Jurkat, Clone E6-1 (cell line): ENCODE results near the gene MICAL1. TPM values are rescaled to one million over a fixed set of nuclear protein-coding genes. Genes with fewer than 3 reads are reported as not detected.

Source experiments
- DNase-seq: peaks from one replicate; pipeline ENCODE4 v3.0.0-alpha.2; 2011; ENCODE audit warnings: low read depth, low spot score
- H3K4me3 ChIP-seq: 2 replicates; pipeline ENCODE4 v1.5.1; 2011; ENCODE audit warnings: mild to moderate bottlenecking, low read length, control low read depth, moderate library complexity
- polyA plus RNA-seq: library from polyadenylated mRNA; unstranded; fragments of >200 nt; gene quantifications from one replicate; pipeline ENCODE4 v1.2.1, GENCODE V29; 2012; ENCODE audit warnings: missing spikeins; ENCODE audit not compliant: insufficient read length, insufficient read depth

The MICAL1 gene, protein sequence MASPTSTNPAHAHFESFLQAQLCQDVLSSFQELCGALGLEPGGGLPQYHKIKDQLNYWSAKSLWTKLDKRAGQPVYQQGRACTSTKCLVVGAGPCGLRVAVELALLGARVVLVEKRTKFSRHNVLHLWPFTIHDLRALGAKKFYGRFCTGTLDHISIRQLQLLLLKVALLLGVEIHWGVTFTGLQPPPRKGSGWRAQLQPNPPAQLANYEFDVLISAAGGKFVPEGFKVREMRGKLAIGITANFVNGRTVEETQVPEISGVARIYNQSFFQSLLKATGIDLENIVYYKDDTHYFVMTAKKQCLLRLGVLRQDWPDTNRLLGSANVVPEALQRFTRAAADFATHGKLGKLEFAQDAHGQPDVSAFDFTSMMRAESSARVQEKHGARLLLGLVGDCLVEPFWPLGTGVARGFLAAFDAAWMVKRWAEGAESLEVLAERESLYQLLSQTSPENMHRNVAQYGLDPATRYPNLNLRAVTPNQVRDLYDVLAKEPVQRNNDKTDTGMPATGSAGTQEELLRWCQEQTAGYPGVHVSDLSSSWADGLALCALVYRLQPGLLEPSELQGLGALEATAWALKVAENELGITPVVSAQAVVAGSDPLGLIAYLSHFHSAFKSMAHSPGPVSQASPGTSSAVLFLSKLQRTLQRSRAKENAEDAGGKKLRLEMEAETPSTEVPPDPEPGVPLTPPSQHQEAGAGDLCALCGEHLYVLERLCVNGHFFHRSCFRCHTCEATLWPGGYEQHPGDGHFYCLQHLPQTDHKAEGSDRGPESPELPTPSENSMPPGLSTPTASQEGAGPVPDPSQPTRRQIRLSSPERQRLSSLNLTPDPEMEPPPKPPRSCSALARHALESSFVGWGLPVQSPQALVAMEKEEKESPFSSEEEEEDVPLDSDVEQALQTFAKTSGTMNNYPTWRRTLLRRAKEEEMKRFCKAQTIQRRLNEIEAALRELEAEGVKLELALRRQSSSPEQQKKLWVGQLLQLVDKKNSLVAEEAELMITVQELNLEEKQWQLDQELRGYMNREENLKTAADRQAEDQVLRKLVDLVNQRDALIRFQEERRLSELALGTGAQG
- polyA plus RNA-seq, result 103 TPM

DNA sequence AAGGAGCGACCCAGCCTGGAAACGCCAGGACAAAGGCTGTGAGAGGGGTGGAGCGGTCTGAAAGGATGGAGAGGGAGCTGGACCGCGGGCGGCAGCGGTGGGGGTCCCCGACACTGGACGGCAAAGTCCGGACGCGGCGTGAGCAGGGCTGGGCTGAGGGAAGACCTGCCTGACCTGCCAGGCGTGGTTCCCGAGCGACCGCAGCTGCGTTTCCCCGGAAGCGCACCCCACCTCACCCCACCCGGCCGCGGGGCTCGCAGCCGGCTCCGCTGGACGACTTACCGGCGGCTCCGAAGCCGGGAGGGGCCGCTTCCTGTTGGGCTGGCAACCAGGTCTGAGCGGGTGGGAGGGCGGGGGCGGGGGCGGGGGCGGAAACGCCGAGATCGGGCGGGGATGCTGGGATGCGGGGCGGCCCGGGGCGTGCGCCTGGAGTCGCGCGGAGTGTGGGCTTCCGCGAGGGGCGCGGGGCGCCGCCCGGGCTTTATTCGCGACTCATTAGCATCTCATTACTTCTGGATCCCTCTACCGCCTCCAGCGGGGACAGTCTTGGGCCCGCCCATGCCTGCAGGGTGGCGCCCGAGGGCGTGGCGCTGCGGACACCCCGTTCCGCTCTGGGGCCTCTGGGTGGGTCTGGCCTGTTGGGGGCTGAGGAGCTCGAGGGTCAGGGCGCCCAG is at the start of gene MICAL1:
Gene MICAL1, minus strand, starts transcription at position 336 of the 674 bp plus-strand sequence. CDS start 1,576 bp downstream, outside the sequence.
- H3K4me3 ChIP-seq, result peak within 1 kb of the TSS; percentile 90
- DNase-seq, result peak; percentile 60

DNA sequence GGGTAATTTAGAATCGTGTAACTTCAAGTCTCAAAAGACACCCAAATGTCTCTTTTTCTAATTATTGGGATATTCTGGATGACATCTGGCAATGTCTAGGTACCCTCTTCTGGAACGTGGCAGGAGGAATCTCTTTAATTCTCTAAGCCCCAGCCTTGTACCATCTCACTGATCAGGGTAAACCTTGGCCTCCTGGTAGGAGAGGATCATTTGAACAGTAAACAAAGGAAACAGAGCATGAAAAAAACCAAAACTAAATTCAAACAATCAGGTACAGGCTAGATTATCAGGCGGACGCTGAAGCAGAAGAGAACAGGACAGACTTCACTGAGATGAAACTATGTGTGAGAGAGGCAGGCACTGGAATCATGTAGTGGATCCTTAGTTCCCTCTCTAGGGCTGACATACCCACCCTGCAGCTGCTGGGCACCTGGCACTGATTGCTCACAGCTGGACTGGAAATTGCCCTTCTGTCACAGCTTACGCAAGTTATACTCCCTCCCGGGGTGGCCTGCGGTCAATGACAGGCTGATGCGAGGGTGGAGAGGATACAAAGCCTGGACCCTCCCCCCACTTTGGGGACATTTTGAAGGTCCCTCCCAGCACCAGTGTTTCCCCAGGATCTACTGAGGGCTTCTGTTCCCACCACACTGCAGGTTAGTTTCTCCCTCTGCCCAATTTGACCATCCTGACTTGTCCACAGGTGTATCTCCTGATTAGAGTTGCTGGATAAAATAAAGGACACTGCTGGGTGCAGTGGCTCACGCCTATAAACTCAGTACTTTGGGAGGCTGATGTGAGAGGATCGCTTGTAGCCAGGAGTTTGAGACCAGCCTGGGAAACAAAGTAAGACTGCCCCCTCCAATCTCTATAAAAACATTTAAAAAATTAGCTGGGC is 48.0 kb upstream of the MICAL1 start:
- H3K4me3 ChIP-seq, result no peak overlapping the region
- DNase-seq, result no peak

DNA sequence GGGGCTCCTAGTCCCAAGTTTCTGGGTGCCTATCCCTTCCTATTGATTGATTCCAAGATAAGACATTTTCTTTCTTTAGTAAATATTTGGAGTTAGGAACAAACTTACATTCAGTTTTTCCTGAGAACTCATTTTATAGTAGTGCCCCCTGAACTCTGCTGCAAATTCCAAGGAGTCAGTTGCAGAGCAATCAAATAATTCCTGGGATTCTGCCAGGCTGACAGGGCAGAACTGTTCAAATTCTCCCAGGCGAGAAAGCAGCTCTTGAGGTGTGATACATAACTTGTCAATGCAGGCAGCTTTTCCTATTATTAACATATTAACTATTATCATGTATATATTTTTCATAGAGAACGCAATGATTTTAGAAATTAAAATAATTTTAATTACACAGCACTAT is 43.4 kb upstream of the MICAL1 start:
- H3K4me3 ChIP-seq, result no peak overlapping the region
- DNase-seq, result no peak

DNA sequence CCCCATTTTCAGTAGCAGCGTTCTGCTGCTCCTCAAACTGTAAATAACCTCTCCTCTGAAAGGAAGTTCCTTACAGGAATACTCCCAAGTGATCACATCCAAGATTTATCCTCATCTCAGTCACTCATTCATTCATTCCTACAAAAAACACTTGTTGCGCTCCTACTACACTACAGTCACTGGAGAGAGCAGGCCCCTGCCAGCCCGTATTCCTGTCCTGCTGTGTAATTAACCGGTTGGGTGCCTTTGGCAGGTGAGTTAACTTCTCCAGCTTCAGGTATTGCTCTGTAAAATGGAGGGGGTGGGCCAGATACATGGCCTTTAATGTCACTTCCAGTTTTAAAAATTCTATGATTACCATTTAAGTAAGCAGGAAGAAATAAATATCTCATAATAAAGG is 42.5 kb upstream of the MICAL1 start:
- H3K4me3 ChIP-seq, result no peak overlapping the region
- DNase-seq, result no peak

DNA sequence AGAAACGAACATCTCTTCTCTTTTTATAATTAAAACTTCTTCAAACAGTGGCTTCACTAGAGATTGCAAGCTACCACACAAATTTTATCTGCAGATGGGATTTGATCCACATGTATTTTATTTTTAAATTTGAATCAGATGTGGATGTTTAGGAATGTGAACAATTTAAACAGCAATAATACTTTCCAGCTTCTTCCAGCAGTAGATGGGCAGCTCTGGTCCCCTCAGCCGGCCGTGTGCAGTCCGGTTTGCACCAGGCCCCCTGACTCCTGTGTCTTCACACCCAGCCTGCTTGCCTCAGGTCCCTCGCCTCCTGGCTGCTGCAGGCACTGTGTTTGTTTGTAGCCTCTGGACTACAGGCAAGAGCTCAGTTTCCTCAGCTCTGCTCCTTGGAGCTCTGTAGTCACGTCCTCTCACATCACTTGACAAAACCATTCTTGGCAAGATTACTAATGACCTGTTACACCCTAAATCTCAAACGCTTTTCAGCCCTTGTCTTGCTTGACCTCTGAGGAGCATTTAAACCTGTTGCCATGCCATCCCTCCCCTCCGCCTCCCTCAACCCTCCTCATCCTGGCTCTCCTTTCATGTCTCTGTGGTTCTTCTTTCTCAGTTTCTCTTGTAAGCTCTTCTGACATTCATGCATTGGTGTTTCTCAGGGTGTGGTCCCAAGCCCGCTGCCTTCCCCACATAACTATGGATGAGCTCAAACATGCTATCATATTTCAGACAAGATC is 40.6 kb upstream of the MICAL1 start:
- DNase-seq, result no peak

DNA sequence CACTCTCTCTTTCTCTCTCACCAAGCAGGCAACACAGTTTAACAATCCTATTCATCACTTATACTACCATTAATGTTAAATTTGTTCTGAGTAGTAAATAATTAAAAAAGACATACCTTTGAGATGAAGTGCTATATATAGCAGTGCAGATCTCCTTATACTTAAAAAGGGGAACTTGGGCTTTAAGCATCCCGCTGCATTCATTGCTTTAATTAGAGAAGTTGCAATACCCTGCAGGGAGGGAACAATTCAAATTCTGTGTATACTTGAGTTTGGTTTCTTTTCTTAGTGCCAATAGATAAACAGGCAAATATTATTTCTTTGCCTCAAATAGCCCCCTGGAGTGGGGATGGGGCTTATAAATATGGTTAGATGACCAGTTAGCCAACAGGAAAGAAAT is 38.3 kb upstream of the MICAL1 start:
- H3K4me3 ChIP-seq, result no peak overlapping the region
- DNase-seq, result no peak

More for the DNA sequence above, 40.6 kb upstream of the MICAL1 start:
- no peak overlapping the region for H3K4me3 ChIP-seq

DNA sequence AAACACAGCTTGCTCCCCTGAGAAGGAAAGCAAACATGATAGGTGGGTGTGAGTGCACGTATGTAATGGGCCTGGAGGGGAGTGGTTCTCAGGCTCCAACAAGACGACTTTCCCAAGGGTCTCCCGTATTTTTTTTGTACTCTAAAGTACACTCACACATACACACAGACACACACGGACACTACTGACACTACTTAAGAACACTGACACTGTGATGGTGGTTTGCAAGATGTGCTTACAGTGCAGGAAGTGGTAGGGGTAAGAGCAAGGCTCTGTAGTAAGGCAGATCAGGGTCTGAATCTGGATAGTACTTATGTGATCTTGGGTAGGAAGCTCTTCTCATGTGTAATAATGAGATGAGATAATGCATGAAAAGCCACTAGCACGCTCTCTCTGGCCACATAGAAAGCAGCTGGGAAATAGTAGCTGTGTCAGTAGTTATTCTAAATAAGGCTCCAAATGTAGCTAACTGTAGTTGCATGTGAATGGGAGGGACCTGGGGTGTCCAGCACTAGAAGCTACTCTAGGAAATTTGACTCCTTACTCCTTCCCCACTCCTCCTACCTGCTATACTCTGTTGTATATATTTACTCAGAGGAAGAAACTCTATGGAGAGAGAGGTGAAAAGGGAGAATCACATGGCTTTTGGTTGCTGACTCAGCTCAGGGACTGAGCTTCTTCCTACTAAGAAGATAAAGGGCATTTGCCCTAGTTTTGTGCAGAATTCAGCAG is 35.8 kb upstream of the MICAL1 start:
- peak; percentile 93 for DNase-seq
- no peak overlapping the region; the same call in 1 of the 2 replicates for H3K4me3 ChIP-seq

DNA sequence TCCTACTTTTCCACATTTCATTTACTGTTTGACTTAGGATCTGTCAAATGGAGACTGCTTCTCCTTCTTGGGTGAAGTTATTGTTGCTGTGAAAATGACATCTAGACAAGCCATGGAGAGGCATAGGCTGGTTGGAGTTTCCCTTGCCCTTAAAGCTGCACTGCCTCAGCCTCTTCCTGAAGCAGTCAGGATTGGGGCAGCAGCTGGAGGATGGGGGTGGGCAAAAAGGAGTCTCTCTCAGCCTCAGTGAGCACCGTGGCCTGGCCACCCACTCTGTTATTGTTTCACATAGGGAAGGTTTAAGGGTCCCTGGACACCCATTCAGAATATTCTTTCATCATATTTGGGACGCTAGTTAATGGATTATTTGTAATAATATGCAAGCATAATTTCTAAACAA is 35.1 kb upstream of the MICAL1 start:
- H3K4me3 ChIP-seq, result no peak overlapping the region
- no peak for DNase-seq

DNA sequence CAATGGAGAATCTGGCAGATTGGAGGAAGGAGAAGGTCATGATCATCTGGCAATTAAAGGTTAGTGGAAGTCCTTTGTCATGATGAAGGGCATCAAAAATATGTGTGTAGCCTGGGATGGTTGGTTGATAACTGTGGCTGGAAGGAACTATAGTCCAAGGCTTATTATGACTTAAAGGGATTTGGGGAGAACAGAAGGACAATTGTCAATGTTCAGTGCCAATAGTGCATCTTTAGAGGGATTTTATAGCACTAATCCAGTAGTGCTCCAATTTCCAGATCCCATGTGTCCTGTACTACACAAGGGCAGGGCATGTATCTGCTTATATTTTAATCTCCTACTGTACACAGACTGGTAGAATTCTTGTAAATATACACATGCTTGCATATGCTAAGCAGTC is 32.4 kb upstream of the MICAL1 start:
- H3K4me3 ChIP-seq, result no peak overlapping the region
- DNase-seq, result no peak

DNA sequence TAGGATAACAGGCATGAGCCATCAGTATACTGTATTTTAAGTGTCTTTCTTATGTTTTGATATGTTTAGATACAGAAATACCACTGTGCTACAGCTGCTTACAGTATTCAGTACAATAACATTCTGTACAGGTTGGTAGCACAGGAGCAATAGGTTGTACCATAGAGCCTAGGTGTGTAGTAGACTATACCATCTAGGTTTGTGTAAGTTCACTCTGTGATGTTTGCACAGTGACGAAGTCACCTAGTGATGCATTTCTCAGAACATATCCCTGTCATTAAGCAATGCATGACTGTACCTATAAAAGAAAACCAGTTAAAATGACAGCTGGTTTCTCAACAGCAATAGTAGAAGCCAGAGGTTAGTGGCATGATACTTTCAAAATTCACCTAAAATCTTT is 30.5 kb upstream of the MICAL1 start:
- no peak overlapping the region for H3K4me3 ChIP-seq
- DNase-seq, result no peak

DNA sequence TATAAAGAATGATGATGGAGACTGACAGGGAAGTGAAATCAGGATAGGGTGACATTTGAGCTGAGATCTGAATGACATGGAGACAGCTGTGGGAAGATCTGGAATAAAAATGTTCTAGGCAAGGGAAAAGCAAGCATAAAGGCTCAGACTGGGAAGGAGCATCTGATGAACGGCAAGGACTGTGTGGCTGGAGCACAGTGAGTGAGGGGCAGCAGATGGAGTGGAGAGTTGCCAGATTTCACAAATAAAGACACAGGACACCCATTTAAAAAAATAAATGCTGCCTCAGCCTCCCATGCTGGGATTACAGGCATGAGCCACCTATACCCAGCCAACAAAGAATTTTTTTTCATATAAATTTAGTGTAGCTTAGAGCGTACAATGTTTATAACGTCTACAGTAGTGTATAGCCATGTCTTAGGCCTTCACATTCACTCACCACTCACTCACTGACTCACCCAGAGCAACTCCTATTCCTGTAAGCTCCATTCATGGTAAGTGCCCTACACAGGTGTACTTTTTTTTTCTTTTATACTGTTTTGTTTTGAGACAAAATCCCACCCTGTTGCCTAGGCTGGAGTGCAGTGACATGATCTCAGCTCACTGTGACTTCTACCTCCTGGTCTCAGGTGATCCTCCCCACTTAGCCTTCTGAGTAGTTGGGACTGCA is 29.8 kb upstream of the MICAL1 start:
- DNase-seq, result no peak
- no peak overlapping the region for H3K4me3 ChIP-seq

DNA sequence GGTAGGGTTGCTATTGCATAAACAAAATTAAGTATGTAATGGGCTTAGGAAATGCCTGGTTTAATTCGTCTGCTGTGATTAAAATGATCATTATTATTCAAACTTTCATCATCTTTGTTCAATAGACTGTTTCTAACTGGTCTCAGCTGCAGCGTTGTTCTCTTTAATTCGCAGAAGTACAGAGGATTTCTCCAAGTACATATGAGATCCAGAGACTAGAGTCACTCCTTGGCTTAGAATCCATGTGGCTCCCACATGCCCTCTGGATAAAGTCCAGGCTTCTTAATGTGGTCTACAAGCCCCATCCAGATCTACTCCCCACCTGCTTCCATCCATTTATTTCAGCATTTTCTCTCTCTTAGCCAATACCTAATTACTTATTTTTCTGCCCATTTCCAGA is 28.6 kb upstream of the MICAL1 start:
- no peak for DNase-seq
- H3K4me3 ChIP-seq, result peak overlapping the region; percentile 60

DNA sequence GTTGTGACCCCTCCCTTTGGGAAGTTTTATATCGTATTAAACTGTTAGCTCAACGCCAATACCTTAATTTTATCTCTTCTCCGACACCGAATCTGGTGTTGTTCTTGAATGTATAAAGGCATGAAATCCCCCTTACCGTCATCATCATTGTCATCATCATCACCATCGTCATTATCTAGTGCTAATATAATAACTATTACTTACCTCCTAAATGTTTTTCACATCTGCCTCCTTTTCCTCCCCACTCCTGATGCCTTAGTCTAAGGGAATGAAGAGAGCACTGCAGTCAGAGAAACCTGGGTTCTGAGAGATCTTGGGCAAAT is 28.1 kb upstream of the MICAL1 start:
- H3K4me3 ChIP-seq, result peak overlapping the region; percentile 60
- DNase-seq, result no peak

DNA sequence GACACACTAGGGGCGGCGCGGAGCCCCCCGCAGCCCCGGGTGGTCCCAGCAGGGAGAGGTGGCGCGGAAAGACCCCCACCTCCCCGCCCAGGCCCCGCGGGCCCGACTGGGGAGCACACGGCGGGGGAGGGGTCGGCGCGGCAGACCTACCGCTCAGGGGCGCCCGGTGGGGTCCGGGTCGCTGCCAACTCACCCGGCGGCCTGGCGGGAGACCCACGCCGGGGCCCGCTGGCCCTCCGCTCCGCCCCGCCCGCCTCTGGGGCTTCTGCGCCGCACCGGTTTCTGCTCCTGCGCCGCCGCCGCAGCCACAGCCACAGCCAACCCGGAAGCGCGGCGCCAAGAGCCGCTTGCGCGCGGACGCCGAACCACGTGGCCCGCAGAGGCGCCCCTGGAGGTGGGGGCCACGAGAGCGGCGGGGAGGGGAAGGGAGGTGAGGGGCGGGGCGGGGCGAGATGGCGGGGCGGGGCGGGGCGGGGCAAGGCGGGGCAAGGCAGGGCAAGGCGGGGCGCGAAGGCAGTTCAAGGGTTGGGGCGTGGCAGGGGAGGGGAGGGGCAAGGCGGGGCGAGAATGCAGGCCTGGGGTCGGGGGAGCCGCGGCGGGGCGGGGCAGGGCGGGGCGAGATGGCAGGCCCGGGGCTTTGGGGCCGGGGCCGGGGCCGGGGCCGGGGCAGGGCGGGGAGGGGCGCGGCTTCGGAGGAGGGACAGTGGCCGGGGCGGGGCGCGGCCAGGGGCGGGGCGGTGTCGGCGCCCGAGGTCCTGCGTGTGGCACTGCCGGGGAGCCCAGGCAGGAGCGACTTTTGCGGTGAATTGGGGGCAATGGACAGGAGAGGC is 27.5 kb upstream of the MICAL1 start, which contains the start of gene ZBTB24:
Gene ZBTB24, minus strand, starts transcription at position 315 of the 830 bp plus-strand sequence. CDS start 1,193 bp downstream, outside the sequence.
- DNase-seq, result peak; percentile 79
- peak within 1 kb of the TSS; percentile 93 for H3K4me3 ChIP-seq

DNA sequence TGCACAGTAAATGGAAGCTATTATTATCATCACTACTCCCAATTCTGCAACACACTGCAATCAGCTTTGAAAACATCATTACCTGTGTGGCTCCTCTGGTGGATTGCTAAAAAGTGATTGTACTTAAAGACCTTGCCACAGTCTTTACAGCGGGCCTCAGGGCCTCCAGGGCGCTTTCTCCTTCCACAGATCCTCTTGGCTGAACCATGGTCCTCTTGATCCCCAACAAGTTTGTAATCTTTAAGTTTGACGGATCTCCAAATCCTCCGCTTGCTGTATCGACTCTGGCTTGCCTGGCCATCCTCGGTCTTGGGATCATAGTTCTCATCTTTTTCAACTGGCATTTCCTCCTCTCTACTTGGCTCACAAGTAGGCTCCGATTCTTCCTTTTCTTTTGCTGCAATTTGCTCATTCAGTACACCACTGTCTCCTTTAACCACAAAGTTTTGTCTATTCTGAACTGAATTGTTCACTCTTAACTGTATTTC is 25.5 kb upstream of the MICAL1 start:
- no peak overlapping the region for H3K4me3 ChIP-seq
- no peak for DNase-seq
